RCC 7860 (cell line): ENCODE data around the gene RBM10.

ENCODE experiments used
- DNase-seq: peaks from one replicate; pipeline ENCODE4 v3.0.0-alpha.2; 2015; ENCODE audit warnings: low spot score
- FAIRE-seq: peaks from 2 replicates; lab custom pipeline; 2012; peaks lifted over from hg19 to GRCh38; lab: Jason Lieb, UNC

Gene RBM10

DNA sequence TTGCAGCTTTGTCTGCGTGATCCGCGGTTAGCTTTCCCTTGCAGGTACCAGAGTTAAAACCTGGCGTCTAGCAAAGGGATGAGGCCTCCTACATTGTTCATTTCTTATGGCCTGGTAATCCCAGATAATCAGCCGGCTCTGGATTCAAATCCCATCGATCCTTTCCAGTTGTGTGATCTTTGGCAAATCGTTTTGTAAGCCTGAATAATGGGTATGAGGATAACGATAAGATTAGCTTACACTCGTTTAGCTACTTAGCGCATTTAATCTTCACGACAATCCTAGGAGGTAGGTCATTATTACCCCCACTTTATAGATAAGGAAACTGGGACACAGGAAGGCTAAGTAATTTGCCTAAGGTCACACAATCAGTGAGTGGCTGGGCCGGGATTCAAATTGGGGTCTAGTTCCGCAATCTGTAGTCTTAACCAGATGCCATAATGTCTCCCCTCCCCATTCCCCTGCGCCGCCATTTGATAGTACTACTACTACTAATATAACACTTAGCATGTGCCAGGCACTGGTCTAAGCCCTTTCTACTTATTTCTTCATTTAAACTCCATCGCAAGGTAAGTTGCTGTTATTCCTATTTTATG, 46.9 kb downstream of the RBM10 start:
- DNase-seq (no peak), FAIRE-seq (no peak)

- FAIRE-seq (peak; percentile 90), DNase-seq (peak; percentile 83)
Observed at GRCh38 chrX:47193475-47194193, 48.6 kb downstream of the RBM10 start, which contains the start of gene UBA1. Gene UBA1, plus strand, starts transcription at chrX:47193829. Its CDS starts 4,974 bp downstream, at chrX:47198803.

- DNase-seq (no peak), FAIRE-seq (no peak)
Observed at GRCh38 chrX:47194194-47194787, 49.3 kb downstream of the RBM10 start.

GRCh38 chrX:47196098-47196497, 51.1 kb downstream of the RBM10 start:
- no peak for FAIRE-seq
- no peak for DNase-seq

DNA sequence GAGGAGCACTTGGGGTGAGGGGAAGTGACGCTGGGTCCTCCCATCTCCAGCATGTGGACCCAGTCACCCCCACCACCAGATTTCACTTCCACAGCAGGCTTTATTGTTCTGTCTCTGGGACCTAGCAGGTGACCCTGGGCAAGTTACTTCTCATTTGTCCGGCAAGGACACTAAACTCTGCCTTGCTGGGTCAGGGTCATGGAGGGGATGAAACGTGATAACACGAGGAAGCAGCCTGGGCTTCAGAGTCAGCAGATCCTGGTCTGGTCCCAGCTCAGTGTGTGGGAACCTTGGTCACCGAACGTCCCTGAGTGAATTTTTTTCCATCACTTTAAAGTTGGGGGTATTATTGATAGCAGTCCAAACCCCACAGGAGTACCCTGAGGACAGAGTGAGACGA, 52.5 kb downstream of the RBM10 start:
- no peak for DNase-seq

DNA sequence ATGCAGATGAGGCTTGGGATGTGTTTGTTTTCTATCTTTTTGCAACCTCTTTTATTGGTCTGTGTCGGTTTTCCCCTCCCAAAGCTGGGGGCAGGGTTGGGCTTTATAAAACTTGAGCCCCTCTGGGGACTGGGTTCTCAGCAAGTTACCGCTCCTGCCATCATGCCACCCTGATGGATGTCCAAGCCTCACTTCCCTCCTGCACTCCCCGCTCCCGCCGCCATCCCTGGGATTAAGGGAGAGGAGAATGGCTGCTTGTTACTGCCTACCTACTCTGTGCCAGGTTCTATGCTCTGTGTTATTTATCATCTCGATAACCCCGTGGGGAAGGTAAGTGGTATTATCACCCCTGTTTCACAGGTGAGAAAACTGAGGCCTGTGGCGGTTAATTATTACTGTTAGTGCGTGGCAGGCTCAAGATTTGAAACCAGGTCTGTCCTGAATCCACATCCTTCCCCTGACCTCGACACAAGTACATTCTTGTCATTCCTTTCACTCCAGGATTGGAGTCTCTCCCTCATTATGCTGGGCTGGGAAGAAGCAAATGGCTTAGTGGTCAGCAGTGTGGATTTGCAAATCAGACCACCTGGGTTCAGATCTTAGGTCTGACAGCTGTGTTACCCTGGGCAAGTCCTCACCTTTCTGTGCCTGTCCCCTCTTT, 53.1 kb downstream of the RBM10 start:
- DNase-seq (no peak), FAIRE-seq (no peak)

More for the DNA sequence above, 52.5 kb downstream of the RBM10 start:
- no peak for FAIRE-seq

DNA sequence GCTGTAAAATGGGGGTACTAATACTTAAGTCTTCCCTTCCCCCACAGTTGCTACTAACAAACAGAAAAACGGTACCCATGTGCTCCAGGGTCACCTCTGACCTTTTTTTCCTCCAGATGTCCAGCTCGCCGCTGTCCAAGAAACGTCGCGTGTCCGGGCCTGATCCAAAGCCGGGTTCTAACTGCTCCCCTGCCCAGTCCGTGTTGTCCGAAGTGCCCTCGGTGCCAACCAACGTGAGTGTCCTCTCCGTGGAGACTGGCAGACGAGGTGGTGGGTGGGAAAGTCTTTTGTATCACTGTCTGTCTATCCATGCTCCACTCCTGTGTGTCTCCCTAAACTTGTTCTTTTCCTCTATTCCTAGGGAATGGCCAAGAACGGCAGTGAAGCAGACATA, 53.7 kb downstream of the RBM10 start:
- DNase-seq (no peak), FAIRE-seq (no peak)

- DNase-seq (no peak), FAIRE-seq (no peak)
Observed at GRCh38 chrX:47199286-47199685, 54.3 kb downstream of the RBM10 start.

- DNase-seq (no peak), FAIRE-seq (no peak)
Observed at GRCh38 chrX:47200385-47201150, 55.5 kb downstream of the RBM10 start.

DNA sequence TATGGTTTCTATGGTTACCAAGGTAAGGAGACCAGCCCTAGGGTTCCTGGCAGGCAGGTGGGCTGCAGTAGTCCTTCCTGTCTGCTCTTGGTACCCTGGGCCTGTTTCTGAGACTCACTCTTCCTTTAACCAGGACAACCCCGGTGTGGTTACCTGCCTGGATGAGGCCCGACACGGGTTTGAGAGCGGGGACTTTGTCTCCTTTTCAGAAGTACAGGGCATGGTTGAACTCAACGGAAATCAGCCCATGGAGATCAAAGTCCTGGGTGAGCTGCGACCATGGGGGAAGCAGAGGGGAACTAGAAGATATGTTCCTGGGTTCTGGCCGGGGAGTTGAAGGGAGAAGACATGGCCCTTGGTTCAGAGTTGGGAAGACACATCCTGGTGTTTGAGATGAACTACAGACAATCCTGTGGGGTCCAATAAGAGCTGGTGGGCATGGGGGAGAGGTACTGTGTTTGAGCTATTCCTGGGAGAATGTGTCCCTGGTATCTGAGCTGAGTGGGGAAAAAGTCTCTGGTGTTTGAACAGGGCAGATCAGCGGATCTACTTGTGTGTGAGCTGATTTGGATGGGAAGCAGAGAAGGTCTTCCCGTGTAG, 56.4 kb downstream of the RBM10 start:
- FAIRE-seq (no peak), DNase-seq (no peak)

GRCh38 chrX:47202316-47202715, 57.3 kb downstream of the RBM10 start:
- DNase-seq (no peak), FAIRE-seq (no peak)

- DNase-seq: no peak
- FAIRE-seq: no peak
Observed at GRCh38 chrX:47202877-47203276, 57.9 kb downstream of the RBM10 start.

DNA sequence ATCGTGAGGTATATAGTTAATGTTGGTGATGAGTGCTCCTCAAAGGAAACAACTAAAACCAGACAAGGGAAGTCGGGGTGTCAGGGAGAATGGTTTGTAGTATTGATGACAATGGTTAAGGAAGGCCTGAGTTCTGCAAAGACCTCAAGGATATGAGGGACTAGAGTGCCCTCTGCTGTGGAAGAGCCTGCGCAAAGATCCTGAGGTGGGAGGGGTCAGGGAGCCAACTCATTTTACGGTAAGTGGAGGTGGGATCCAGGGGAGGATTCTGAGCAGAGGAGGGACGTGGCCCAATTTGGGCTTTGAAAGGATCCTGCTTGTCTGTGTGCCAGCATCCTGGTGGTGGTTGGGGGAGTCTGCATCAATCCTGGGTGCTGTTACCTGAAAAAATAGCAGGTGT, 59.9 kb downstream of the RBM10 start:
- FAIRE-seq (no peak), DNase-seq (no peak)

DNA sequence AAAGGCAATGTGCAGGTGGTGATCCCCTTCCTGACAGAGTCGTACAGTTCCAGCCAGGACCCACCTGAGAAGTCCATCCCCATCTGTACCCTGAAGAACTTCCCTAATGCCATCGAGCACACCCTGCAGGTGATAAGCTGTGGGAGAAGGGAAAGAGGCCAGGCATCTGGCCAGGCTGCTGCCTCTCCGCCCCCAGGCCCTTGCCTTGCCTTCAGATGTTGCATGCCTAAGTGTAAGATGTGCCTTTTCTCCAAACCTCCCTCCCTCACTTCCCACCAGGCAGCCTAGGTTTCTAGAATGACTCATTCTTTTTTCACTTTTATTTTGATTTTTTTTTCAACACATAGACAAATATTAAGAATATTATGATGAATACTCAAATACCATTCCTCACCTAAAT, 61.3 kb downstream of the RBM10 start:
- FAIRE-seq (no peak), DNase-seq (no peak)

GRCh38 chrX:47208108-47208507, 63.1 kb downstream of the RBM10 start:
- DNase-seq (no peak), FAIRE-seq (no peak)

- DNase-seq: no peak
- FAIRE-seq: no peak
Observed at GRCh38 chrX:47209508-47210238, 64.7 kb downstream of the RBM10 start.

DNA sequence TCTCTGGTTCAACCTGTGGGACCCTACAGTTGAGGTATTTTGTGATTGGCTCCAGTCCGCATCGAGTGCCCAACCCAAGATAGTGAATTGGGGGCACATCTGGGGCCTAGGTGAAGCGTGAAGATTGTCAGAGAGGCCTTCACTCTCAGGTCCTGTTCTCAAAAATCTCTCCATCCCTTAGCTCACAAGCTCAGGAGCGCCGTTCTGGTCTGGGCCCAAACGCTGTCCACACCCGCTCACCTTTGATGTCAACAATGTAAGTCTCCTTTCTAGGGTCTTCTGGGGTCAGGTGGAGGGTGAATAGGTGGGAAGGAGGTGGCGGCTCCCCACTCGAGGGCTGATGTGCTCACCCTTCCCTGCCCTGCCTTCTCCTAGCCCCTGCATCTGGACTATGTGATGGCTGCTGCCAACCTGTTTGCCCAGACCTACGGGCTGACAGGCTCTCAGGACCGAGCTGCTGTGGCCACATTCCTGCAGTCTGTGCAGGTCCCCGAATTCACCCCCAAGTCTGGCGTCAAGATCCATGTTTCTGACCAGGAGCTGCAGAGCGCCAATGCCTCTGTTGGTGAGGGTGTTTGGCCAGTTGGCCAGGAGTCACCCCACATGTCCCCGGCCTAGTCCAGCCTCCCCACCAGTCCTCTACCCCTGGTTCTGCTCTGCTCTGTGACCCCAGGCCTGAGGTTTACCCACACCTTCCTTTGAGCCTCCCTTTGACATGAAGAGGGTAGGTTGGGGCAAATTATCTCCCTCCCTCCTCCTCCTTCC, 65.8 kb downstream of the RBM10 start:
- FAIRE-seq (no peak), DNase-seq (no peak)

GRCh38 chrX:47212381-47213293, 67.6 kb downstream of the RBM10 start:
- DNase-seq: no peak
- FAIRE-seq: no peak
